Measurements from ENCODE around the gene EIF5AL1.

The EIF5AL1 gene

GRCh38 chr10:79476645-79477044, 35.7 kb upstream of the EIF5AL1 start:
- DNase-seq (ENCODE audit: low read depth), result no peak
- no peak overlapping the region for H3K4me3 ChIP-seq (ENCODE audit: low read depth, low read length)

GRCh38 chr10:79477456-79477855, 34.9 kb upstream of the EIF5AL1 start:
- DNase-seq (ENCODE audit: low read depth), result no peak
- no peak for TF ChIP-seq MYC (IDR thresholded peaks at IDR 0.05; ENCODE audit: low read depth, low read length)
- no peak for TF ChIP-seq MAX (IDR thresholded peaks at IDR 0.05; ENCODE audit: low read depth, low read length)
- TF ChIP-seq CTCF (IDR thresholded peaks at IDR 0.05; ENCODE audit: low read depth, low read length), result no peak
- TF ChIP-seq POLR2A (IDR thresholded peaks at IDR 0.05; ENCODE audit: extremely low read depth, insufficient read length), result no peak
- H3K4me3 ChIP-seq (ENCODE audit: low read depth, low read length), result no peak overlapping the region

More at GRCh38 chr10:79476645-79477044, 35.7 kb upstream of the EIF5AL1 start:
- TF ChIP-seq CTCF (IDR thresholded peaks at IDR 0.05; ENCODE audit: low read depth, low read length) (no peak), MYC (IDR thresholded peaks at IDR 0.05; ENCODE audit: low read depth, low read length) (no peak), MAX (IDR thresholded peaks at IDR 0.05; ENCODE audit: low read depth, low read length) (no peak), POLR2A (IDR thresholded peaks at IDR 0.05; ENCODE audit: extremely low read depth, insufficient read length) (no peak)

- no peak for DNase-seq (ENCODE audit: low read depth)
- no peak overlapping the region for H3K4me3 ChIP-seq (ENCODE audit: low read depth, low read length)
- TF ChIP-seq POLR2A (IDR thresholded peaks at IDR 0.05; ENCODE audit: extremely low read depth, insufficient read length), result no peak
- no peak for TF ChIP-seq MYC (IDR thresholded peaks at IDR 0.05; ENCODE audit: low read depth, low read length)
- no peak for TF ChIP-seq MAX (IDR thresholded peaks at IDR 0.05; ENCODE audit: low read depth, low read length)
- TF ChIP-seq CTCF (IDR thresholded peaks at IDR 0.05; ENCODE audit: low read depth, low read length), result no peak
Measured at GRCh38 chr10:79479283-79479909, 32.9 kb upstream of the EIF5AL1 start.

- no peak overlapping the region for H3K4me3 ChIP-seq (ENCODE audit: low read depth, low read length)
- TF ChIP-seq POLR2A (IDR thresholded peaks at IDR 0.05; ENCODE audit: extremely low read depth, insufficient read length) (no peak), CTCF (IDR thresholded peaks at IDR 0.05; ENCODE audit: low read depth, low read length) (no peak), MAX (IDR thresholded peaks at IDR 0.05; ENCODE audit: low read depth, low read length) (no peak), MYC (IDR thresholded peaks at IDR 0.05; ENCODE audit: low read depth, low read length) (no peak)
- DNase-seq (ENCODE audit: low read depth), result no peak
Measured at GRCh38 chr10:79482304-79482703, 30.0 kb upstream of the EIF5AL1 start.

- no peak for DNase-seq (ENCODE audit: low read depth)
- no peak overlapping the region for H3K4me3 ChIP-seq (ENCODE audit: low read depth, low read length)
- no peak for TF ChIP-seq MAX (IDR thresholded peaks at IDR 0.05; ENCODE audit: low read depth, low read length)
- no peak for TF ChIP-seq MYC (IDR thresholded peaks at IDR 0.05; ENCODE audit: low read depth, low read length)
- no peak for TF ChIP-seq POLR2A (IDR thresholded peaks at IDR 0.05; ENCODE audit: extremely low read depth, insufficient read length)
- no peak for TF ChIP-seq CTCF (IDR thresholded peaks at IDR 0.05; ENCODE audit: low read depth, low read length)
Measured at GRCh38 chr10:79482741-79483140, 29.6 kb upstream of the EIF5AL1 start.
